OCI-M2 (cell line): Measurements from ENCODE around the gene DIP2C.
"Not testable (repeated sequence)": the region's sequence is repeated elsewhere in the genome, so short reads cannot be mapped to it uniquely, and the experiment has no call there.

Source experiments
- DNase-seq: peaks from one replicate; lab custom pipeline; 2025; ENCODE audit not compliant: unreplicated experiment; lab: John Stamatoyannopoulos, UW

The DIP2C gene

GRCh38 chr10:344582-345200 is 344.8 kb downstream of the DIP2C start:
- no peak for DNase-seq

- no peak for DNase-seq
Observed at GRCh38 chr10:343231-344220, 345.9 kb downstream of the DIP2C start.

- DNase-seq: no peak
Observed at GRCh38 chr10:341081-341740, 348.3 kb downstream of the DIP2C start.

GRCh38 chr10:340646-341045 is 348.8 kb downstream of the DIP2C start:
- DNase-seq: no peak

- no peak for DNase-seq
Observed at GRCh38 chr10:339038-339391, 350.5 kb downstream of the DIP2C start.

- no peak for DNase-seq
Observed at GRCh38 chr10:338171-339037, 351.1 kb downstream of the DIP2C start.

- DNase-seq: no peak
Observed at GRCh38 chr10:336247-336646, 353.2 kb downstream of the DIP2C start.

GRCh38 chr10:335151-335800 is 354.2 kb downstream of the DIP2C start:
- DNase-seq: no peak

GRCh38 chr10:331186-331585 is 358.3 kb downstream of the DIP2C start:
- DNase-seq: no peak

- DNase-seq: peak; percentile 74
Observed at GRCh38 chr10:329361-330099, 359.9 kb downstream of the DIP2C start.

- DNase-seq: no peak
Observed at GRCh38 chr10:327889-328852, 361.3 kb downstream of the DIP2C start.

GRCh38 chr10:326894-327635 is 362.4 kb downstream of the DIP2C start:
- DNase-seq: no peak

GRCh38 chr10:326350-326749 is 363.1 kb downstream of the DIP2C start:
- no peak for DNase-seq

- no peak for DNase-seq
Observed at GRCh38 chr10:325282-325681, 364.2 kb downstream of the DIP2C start.

GRCh38 chr10:324593-324992 is 364.9 kb downstream of the DIP2C start:
- DNase-seq: no peak

- DNase-seq: no peak
Observed at GRCh38 chr10:323651-324293, 365.7 kb downstream of the DIP2C start.

- not testable (repeated sequence) for DNase-seq
Observed at GRCh38 chr10:323046-323445, 366.4 kb downstream of the DIP2C start.
